Activated naive CD8-positive, alpha-beta T cell treated with anti-CD3 and anti-CD28 coated beads for 36 hours (primary cell): ENCODE results near the gene NOS1AP. TPM values are rescaled to one million over a fixed set of nuclear protein-coding genes. Genes with fewer than 3 reads are reported as not detected.
"Not testable (repeated sequence)": the region's sequence is repeated elsewhere in the genome, so short reads cannot be mapped to it uniquely, and the experiment has no call there.

Source experiments
- DNase-seq: peaks from one replicate; pipeline ENCODE4 v3.0.0; 2021
- H3K27ac Mint-ChIP-seq: one replicate; pipeline ENCODE4 v1.8.0; 2022; ENCODE audit warnings: mild to moderate bottlenecking, moderate library complexity, mixed read lengths
- H3K27me3 Mint-ChIP-seq: one replicate; pipeline ENCODE4 v1.8.0; 2022; ENCODE audit warnings: mild to moderate bottlenecking, mixed read lengths
- H3K36me3 Mint-ChIP-seq: one replicate; pipeline ENCODE4 v1.8.0; 2021; ENCODE audit warnings: mild to moderate bottlenecking, mixed read lengths
- H3K4me1 Mint-ChIP-seq: one replicate; pipeline ENCODE4 v1.8.0; 2021; ENCODE audit warnings: mixed read lengths
- H3K4me3 Mint-ChIP-seq: one replicate; pipeline ENCODE4 v1.8.0; 2022; ENCODE audit warnings: mild to moderate bottlenecking, moderate library complexity, mixed read lengths
- H3K9me3 Mint-ChIP-seq: one replicate; pipeline ENCODE4 v1.8.0; 2022; ENCODE audit warnings: mixed read lengths
- total RNA-seq, 2 experiments: library from RNA; stranded (reverse); gene quantifications; one replicate each; pipeline ENCODE4 v1.2.3, GENCODE V29; 2021

NOS1AP gene
- total RNA-seq, 2 experiments from 2014 or later, result 0.14 to 0.21 TPM

DNA sequence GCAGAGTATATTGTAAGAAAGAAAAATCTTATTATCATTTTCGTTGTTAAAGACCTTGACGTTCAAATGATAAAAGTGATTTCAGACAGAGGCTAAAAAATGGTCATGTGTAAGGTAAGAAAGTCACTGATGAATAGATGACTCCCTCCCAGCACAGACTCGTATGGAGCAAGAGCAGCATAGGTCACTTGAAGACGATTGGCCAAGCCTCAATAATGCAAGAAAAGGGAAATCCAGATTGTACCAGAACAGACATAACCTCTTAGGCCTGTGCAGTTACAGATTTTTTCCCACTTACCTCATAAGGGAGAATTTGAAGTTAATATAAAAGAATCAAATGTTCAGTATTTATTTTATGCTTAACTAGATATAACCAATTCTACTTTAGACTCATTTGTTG is 29.5 kb upstream of the NOS1AP start:
- no peak overlapping the region for H3K27ac Mint-ChIP-seq
- no peak for DNase-seq
- peaks cover 3% of the 10 kb centered on the region for H3K9me3 Mint-ChIP-seq
- H3K4me1 Mint-ChIP-seq, result peaks cover 5% of the 10 kb centered on the region
- H3K36me3 Mint-ChIP-seq, result no peaks in the 10 kb centered on the region
- H3K4me3 Mint-ChIP-seq, result no peak overlapping the region
- peaks cover 16% of the 10 kb centered on the region for H3K27me3 Mint-ChIP-seq

DNA sequence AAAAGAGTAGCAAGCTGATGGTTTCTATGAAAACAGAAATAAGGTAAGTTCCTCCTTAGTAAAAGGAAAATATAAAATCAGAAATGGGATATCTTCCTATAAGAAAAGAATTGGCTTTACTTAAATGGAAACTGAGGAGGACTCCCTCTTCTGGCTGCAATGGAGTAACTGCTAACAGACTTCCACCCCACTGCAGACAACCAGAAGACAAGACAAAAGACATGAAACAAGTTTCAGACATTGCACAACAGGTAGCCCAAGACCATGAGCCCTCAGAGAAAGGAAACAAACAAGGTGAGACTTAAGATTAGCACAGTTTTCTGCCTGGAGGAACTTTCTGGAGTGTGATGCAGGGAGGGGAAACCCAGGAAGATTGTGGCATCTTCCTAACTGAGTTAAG is 28.8 kb upstream of the NOS1AP start:
- Mint-ChIP-seq H3K9me3 (peaks cover 3% of the 10 kb centered on the region), H3K4me1 (peaks cover 3% of the 10 kb centered on the region), H3K36me3 (no peaks in the 10 kb centered on the region), H3K27me3 (peaks cover 16% of the 10 kb centered on the region), H3K27ac (no peak overlapping the region), H3K4me3 (no peak overlapping the region)
- no peak for DNase-seq

DNA sequence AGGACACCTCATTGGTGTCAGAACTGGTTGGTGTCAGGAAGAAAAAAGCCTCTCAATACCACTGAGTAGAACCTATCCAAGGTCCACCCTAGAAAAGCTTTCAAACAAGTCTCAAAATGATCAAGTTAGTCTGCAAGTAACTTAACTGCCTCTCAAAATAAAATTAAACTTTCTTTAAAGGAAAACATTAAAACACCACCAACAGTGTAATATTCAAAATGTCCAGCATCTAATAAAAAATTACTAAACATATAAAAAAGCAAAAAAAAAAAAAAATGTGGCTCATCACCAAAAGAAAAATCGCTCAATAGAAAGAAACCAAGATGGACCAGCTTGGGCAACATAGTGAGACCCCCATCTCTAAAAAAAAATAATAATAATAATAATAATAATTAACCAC is 27.1 kb upstream of the NOS1AP start:
- H3K4me3 Mint-ChIP-seq, result no peak overlapping the region
- H3K4me1 Mint-ChIP-seq, result no peaks in the 10 kb centered on the region

DNA sequence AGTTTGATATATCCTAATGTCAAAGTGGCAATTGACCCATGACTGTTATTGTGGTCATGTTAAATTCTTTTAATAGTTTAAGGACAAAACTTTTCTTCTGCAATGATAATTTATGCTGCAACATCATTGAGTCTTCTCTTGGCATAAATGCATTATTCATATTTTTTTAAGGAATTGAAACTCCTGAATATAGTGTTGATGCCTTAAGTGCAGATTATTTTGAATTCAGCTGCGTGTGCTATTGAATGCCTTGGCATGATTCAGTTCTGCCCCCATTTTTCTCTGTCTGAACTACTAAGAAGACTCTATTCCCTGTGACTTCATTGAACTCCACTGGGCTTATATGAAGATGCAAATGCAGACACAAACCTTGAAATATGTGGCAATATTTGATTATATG is 22.6 kb upstream of the NOS1AP start:
- DNase-seq, result no peak
- H3K27ac Mint-ChIP-seq, result no peak overlapping the region
- peaks cover 3% of the 10 kb centered on the region for H3K9me3 Mint-ChIP-seq
- H3K4me3 Mint-ChIP-seq, result no peak overlapping the region
- no peaks in the 10 kb centered on the region for H3K36me3 Mint-ChIP-seq
- H3K27me3 Mint-ChIP-seq, result peaks cover 5% of the 10 kb centered on the region
- H3K4me1 Mint-ChIP-seq, result no peaks in the 10 kb centered on the region

More for the DNA sequence above, 27.1 kb upstream of the NOS1AP start:
- Mint-ChIP-seq H3K36me3 (no peaks in the 10 kb centered on the region), H3K9me3 (peaks cover 3% of the 10 kb centered on the region), H3K27me3 (peaks cover 11% of the 10 kb centered on the region), H3K27ac (no peak overlapping the region)
- DNase-seq, result no peak

GRCh38 chr1:162053949-162054348 is 15.5 kb upstream of the NOS1AP start:
- H3K36me3 Mint-ChIP-seq, H3K27ac Mint-ChIP-seq, H3K27me3 Mint-ChIP-seq, H3K9me3 Mint-ChIP-seq, H3K4me3 Mint-ChIP-seq, DNase-seq, H3K4me1 Mint-ChIP-seq: not testable (repeated sequence)

GRCh38 chr1:162055062-162055461 is 14.4 kb upstream of the NOS1AP start:
- no peaks in the 10 kb centered on the region for H3K4me1 Mint-ChIP-seq
- no peak for DNase-seq
- H3K36me3 Mint-ChIP-seq, result no peaks in the 10 kb centered on the region
- no peak overlapping the region for H3K4me3 Mint-ChIP-seq
- no peaks in the 10 kb centered on the region for H3K27me3 Mint-ChIP-seq
- H3K9me3 Mint-ChIP-seq, result no peaks in the 10 kb centered on the region
- H3K27ac Mint-ChIP-seq, result no peak overlapping the region

DNA sequence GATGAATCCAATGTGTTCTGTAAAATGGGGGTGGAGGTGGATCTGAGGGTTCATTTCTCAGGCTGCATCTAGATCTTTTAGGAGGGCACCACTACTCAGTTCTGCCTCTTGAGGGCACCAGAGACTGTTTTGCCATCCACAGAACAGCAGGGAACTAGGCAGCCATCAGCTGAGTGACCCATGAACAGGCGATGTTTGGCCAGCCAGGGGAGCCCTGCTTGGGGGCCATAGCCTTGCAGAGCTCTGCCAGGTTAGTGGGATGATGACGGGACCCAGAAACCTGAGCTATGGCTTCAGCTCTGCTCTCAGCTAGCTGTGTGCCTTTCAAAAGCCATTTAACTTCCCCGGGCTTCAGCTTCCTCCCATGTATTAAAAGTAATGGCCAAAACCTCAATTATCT is 13.4 kb upstream of the NOS1AP start:
- Mint-ChIP-seq H3K36me3 (no peaks in the 10 kb centered on the region), H3K9me3 (no peaks in the 10 kb centered on the region), H3K27me3 (no peaks in the 10 kb centered on the region), H3K4me3 (no peak overlapping the region), H3K4me1 (no peaks in the 10 kb centered on the region), H3K27ac (no peak overlapping the region)
- DNase-seq, result peak; percentile 30

GRCh38 chr1:162056579-162056978 is 12.9 kb upstream of the NOS1AP start:
- Mint-ChIP-seq H3K4me1 (no peaks in the 10 kb centered on the region), H3K4me3 (no peak overlapping the region), H3K27ac (no peak overlapping the region), H3K36me3 (no peaks in the 10 kb centered on the region), H3K9me3 (no peaks in the 10 kb centered on the region), H3K27me3 (no peaks in the 10 kb centered on the region)
- no peak for DNase-seq

- H3K27me3 Mint-ChIP-seq, result peaks cover 23% of the 10 kb centered on the region
- no peaks in the 10 kb centered on the region for H3K9me3 Mint-ChIP-seq
- DNase-seq, result no peak
- H3K36me3 Mint-ChIP-seq, result no peaks in the 10 kb centered on the region
- H3K27ac Mint-ChIP-seq, result no peak overlapping the region
- no peaks in the 10 kb centered on the region for H3K4me1 Mint-ChIP-seq
- H3K4me3 Mint-ChIP-seq, result no peak overlapping the region
Observed at GRCh38 chr1:162059721-162060120, 9.8 kb upstream of the NOS1AP start.

DNA sequence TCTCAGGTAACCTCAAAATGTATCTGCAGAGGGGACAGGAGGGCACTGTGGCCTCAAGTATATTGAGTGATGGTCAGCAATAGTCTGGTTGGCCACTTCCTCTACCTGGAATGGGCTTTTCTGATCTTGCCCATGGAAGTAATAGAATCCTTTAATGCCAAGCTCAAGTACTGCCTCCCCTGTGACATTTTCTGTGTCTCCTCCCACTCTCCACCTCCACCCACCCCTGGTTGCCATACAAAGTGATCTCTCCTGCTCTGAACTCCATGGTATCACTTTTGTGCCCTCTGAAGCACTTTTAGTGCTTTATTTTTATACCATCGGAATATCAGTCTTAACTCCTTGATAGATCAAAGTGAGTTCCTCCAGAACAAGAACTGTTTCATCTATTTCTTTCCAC is 9.2 kb upstream of the NOS1AP start:
- DNase-seq, result no peak
- Mint-ChIP-seq H3K27me3 (peaks cover 29% of the 10 kb centered on the region), H3K36me3 (no peaks in the 10 kb centered on the region), H3K4me1 (no peaks in the 10 kb centered on the region), H3K9me3 (no peaks in the 10 kb centered on the region), H3K27ac (no peak overlapping the region), H3K4me3 (no peak overlapping the region)

DNA sequence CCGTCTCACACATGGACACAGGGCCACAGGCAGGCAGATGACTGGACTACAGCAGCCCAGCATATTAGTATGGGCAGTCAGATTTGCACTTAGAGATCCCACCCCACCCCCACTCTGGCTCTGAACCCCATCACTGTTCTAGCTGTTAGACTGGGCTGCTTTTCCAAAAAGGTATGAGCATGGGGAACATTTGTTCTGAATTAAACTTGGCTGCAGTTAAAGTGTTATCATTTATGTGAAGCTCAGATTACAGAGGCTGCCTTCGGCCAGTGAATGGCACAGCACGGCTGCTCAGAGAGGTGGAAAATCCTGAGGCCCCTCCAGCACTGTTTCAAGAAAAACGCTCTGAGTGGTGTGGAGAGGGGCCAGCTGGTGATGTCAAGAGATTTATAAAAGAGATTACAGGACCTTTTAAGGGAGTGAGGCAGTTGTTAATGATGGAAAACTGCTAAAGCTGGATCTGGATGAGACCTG is 6.9 kb upstream of the NOS1AP start:
- DNase-seq, result no peak
- H3K4me1 Mint-ChIP-seq, result no peaks in the 10 kb centered on the region
- no peak overlapping the region for H3K27ac Mint-ChIP-seq
- H3K36me3 Mint-ChIP-seq, result no peaks in the 10 kb centered on the region
- no peak overlapping the region for H3K4me3 Mint-ChIP-seq
- H3K9me3 Mint-ChIP-seq, result no peaks in the 10 kb centered on the region
- peaks cover 37% of the 10 kb centered on the region for H3K27me3 Mint-ChIP-seq

GRCh38 chr1:162065016-162065415 is 4.5 kb upstream of the NOS1AP start:
- H3K27ac Mint-ChIP-seq, result no peak overlapping the region
- no peaks in the 10 kb centered on the region for H3K9me3 Mint-ChIP-seq
- no peaks in the 10 kb centered on the region for H3K36me3 Mint-ChIP-seq
- no peak overlapping the region for H3K4me3 Mint-ChIP-seq
- DNase-seq, result no peak
- peaks cover 5% of the 10 kb centered on the region for H3K4me1 Mint-ChIP-seq
- H3K27me3 Mint-ChIP-seq, result peaks cover 51% of the 10 kb centered on the region

DNA sequence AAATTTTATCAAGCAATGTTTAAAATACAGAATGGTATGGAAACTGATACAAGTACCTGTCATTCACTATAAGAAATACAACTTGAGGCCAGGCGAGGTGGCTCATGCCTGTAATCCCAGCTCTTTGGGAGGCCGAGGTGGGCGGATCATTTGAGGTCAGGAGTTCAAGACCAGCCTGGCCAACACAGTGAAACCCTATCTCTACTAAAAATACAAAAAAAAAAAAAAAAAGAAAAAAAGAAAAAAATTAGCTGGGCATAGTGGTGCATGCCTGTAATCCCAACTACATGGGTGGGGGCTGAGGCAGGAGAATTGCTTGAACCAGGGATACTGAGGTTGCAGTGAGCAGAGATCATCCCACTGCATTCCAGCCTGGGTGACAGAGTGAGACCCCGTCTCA is 2.7 kb upstream of the NOS1AP start:
- peaks cover 67% of the 10 kb centered on the region for H3K27me3 Mint-ChIP-seq
- not testable (repeated sequence) for H3K4me1 Mint-ChIP-seq, DNase-seq, H3K4me3 Mint-ChIP-seq, H3K27ac Mint-ChIP-seq, H3K36me3 Mint-ChIP-seq, H3K9me3 Mint-ChIP-seq

- no peaks in the 10 kb centered on the region for H3K9me3 Mint-ChIP-seq
- peaks cover 67% of the 10 kb centered on the region for H3K27me3 Mint-ChIP-seq
- no peak for DNase-seq
- H3K4me1 Mint-ChIP-seq, result peaks cover 8% of the 10 kb centered on the region
- no peak overlapping the region for H3K27ac Mint-ChIP-seq
- H3K36me3 Mint-ChIP-seq, result no peaks in the 10 kb centered on the region
- no peak overlapping the region for H3K4me3 Mint-ChIP-seq
Observed at GRCh38 chr1:162067466-162067865, 2.0 kb upstream of the NOS1AP start.

- Mint-ChIP-seq H3K4me1 (peaks cover 8% of the 10 kb centered on the region), H3K27ac (no peak overlapping the region), H3K27me3 (peaks cover 67% of the 10 kb centered on the region), H3K4me3 (no peak overlapping the region), H3K9me3 (no peaks in the 10 kb centered on the region), H3K36me3 (no peaks in the 10 kb centered on the region)
- DNase-seq, result no peak
Observed at GRCh38 chr1:162068301-162068700, 1.2 kb upstream of the NOS1AP start.

GRCh38 chr1:162070094-162070748 is 730 bp downstream of the NOS1AP start:
- Mint-ChIP-seq H3K27ac (no peak overlapping the region), H3K4me3 (peak overlapping the region; percentile 77), H3K4me1 (peaks cover 8% of the 10 kb centered on the region), H3K36me3 (no peaks in the 10 kb centered on the region), H3K27me3 (peaks cover 70% of the 10 kb centered on the region), H3K9me3 (no peaks in the 10 kb centered on the region)
- peak; percentile 17 for DNase-seq
